ENCODE measurements around the gene SMYD4. TPM values are rescaled to one million over a fixed set of nuclear protein-coding genes. Genes with fewer than 3 reads are reported as not detected.
"Not testable (repeated sequence)": the region's sequence is repeated elsewhere in the genome, so short reads cannot be mapped to it uniquely, and the experiment has no call there.

The SMYD4 gene, protein sequence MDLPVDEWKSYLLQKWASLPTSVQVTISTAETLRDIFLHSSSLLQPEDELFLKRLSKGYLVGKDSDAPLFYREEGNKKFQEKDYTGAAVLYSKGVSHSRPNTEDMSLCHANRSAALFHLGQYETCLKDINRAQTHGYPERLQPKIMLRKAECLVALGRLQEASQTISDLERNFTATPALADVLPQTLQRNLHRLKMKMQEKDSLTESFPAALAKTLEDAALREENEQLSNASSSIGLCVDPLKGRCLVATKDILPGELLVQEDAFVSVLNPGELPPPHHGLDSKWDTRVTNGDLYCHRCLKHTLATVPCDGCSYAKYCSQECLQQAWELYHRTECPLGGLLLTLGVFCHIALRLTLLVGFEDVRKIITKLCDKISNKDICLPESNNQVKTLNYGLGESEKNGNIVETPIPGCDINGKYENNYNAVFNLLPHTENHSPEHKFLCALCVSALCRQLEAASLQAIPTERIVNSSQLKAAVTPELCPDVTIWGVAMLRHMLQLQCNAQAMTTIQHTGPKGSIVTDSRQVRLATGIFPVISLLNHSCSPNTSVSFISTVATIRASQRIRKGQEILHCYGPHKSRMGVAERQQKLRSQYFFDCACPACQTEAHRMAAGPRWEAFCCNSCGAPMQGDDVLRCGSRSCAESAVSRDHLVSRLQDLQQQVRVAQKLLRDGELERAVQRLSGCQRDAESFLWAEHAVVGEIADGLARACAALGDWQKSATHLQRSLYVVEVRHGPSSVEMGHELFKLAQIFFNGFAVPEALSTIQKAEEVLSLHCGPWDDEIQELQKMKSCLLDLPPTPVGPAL
- 10 to 100 TPM; 16.4 to 23.5 (median 19.1) TPM for polyA plus RNA-seq (ENCODE audit: insufficient read depth in 1 of 5, insufficient read length in 5 of 5, low replicate concordance in 1 of 5)
- long read RNA-seq, donor 1, full-length matches to known transcripts = 4 of 10 reads
- long read RNA-seq, donor 1, partial matches to known transcripts = 6 of 10 reads
- long read RNA-seq, donor 1, other reads (novel, unspliced or antisense) = 0 of 10 reads
- long read RNA-seq, donor 2, partial matches to known transcripts = 93 of 106 reads
- long read RNA-seq, donor 2, other reads (novel, unspliced or antisense) = 13 of 106 reads
- long read RNA-seq, donor 3 = 0 reads
- long read RNA-seq, donor 4, full-length matches to known transcripts = 2 of 2 reads
- long read RNA-seq, donor 4, partial matches to known transcripts = 0 of 2 reads
- long read RNA-seq, donor 4, other reads (novel, unspliced or antisense) = 0 of 2 reads
- long read RNA-seq, donor 5, full-length matches to known transcripts = 1 of 282 reads
- long read RNA-seq, donor 5, partial matches to known transcripts = 281 of 282 reads
- long read RNA-seq, donor 5, other reads (novel, unspliced or antisense) = 0 of 282 reads
- long read RNA-seq, donor 6, full-length matches to known transcripts = 3 of 3 reads
- long read RNA-seq, donor 6, partial matches to known transcripts = 0 of 3 reads
- long read RNA-seq, donor 6, other reads (novel, unspliced or antisense) = 0 of 3 reads
- long read RNA-seq, donor 7, partial matches to known transcripts = 114 of 155 reads
- long read RNA-seq, donor 7, other reads (novel, unspliced or antisense) = 41 of 155 reads
- long read RNA-seq, donor 8 = 0 reads

DNA sequence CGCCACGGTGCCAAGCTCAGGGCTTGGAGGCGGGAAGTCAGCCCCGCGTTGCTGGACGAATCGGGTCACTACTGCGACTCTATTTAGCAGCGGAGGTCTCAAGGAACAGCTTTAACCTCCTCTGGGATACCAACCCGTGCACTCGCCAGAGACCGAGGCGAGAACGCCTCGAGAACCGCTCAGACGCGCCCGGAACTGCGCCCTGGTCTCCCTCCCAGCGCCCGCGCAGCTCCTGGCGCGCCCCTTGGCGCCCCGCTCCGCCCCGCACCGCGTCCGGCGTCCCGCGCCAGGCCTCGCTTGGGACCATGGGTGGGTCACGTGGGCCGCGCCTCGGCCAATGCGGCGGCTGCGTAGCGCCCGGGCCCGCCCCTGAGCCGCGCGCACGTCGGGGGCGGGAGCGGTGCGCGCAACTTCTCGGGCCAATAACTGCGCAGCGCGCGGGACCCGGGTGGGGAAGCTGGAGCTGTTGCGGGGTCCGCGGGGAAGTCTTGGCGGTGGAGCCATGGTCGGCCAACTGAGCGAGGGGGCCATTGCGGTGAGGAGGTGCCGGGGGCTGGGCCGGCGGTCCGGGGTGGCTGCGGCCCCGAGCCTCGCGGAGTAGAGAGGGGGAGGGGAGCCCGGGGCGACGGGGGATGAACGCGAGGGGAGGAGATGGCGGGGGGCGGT lies at the start of gene SMYD4, which contains the start of gene RPA1:
TSS of gene SMYD4 (minus strand) at position 311 of the 666 bp plus-strand sequence. CDS start 1,908 bp downstream, outside the sequence.
TSS of gene RPA1 (plus strand) at position 414 of the 666 bp plus-strand sequence. CDS start at position 503, 89 bp downstream.
- DNase-seq = peak; percentile 88 to 89

DNA sequence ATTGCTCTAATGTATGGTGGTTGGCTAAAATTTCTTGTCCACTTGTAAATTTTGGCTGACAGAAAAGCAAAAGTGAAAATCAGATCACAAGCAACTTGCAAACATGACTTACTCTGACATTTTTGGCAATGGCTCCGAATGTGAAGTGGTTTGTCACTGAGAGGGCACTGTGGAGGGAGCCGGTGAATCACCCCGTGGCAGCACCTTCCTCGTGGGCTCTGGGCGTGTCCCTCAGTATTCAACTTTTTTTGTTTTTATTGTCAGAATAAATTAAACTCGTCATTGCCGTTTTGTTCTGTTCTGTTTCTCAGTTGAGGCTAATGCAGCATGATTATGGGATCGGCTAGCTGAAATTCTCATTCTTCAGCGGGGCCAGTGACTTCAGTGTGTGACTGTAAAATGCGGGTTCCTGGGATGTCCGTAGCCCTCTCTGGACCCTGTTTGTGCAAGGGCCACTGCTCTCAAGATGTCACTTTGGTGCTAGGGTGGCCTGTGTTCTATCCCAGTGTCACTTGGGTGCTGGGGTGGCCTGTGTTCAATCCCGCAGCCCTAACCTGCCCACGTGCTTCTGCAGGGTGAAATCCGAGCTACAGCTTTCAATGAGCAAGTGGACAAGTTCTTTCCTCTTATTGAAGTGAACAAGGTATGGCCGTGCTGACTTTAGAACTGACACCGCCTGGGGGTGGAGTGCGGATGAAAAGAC lies 48.9 kb upstream of the SMYD4 start:
- DNase-seq = no peak

DNA sequence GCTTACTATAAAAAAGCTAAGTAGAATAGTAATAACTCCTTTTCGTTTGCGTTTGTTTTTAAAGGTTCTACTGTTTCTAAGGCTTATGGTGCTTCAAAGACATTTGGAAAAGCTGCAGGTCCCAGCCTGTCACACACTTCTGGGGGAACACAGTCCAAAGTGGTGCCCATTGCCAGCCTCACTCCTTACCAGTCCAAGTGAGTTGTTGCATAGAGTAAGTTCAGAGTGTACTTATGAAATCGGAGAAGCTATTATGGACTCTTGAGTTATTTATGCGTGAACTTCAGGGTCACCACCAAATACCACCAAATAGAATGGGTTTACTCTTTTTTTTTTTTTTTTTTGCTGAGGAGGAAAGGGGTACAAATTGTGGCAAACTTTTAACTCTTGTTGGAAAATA lies 45.9 kb upstream of the SMYD4 start:
- DNase-seq = no peak

DNA sequence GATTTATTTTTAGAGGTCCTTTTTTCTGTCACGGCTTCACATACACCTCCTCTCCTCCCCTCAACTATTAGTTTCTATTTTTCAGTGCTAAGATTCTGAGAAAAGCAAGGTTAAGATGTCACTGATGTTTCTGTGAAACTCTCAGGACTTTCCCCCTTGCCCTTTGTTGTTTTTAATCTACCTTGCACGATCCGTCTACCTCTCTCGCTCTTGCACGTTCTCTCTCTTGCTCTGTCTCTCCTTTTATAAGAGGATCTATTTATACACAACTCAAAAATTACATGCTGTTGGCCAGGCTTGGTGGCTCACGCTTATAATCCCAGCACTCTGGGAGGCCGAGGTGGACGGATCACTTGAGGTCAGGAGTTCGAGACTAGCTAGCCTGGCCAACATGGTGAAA lies 43.7 kb upstream of the SMYD4 start:
- no peak for DNase-seq

DNA sequence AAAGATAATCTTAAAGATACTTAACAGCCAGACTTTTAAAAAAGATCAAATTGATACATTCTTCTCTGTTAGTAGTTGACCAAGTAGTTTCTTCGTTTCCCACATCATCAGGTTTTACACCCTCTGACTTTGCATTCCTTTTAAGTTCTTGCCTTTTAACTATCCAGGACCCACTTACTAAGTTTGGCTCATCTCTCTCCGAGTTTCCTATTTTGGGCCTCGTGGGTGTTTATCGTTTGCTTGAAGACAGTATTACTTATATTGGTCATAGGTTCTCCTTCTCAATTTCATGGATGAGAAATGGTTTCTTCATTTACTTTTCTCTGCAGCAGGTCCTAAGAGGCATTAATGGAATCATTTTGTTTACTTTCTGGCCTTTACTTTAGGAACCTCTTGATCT lies 43.3 kb upstream of the SMYD4 start:
- no peak for DNase-seq

DNA sequence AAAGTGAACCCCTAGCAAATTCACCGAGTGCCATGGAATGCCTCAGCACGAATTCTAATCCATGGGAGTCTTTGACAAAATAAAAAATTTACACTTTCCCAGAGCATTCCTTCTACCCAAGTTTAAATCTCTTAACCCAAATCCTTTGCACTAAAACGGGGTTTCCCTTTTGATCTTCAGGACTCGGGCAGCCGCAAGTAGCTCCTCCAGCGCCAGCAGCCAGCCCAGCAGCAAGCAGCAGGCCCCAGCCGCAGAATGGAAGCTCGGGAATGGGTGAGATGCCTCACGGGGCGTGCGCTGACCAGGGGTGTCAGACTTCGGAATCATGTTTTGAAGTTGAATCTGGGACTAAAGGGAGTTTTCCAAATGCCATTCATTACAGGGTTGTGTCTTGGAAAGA lies 42.6 kb upstream of the SMYD4 start:
- no peak for DNase-seq

DNA sequence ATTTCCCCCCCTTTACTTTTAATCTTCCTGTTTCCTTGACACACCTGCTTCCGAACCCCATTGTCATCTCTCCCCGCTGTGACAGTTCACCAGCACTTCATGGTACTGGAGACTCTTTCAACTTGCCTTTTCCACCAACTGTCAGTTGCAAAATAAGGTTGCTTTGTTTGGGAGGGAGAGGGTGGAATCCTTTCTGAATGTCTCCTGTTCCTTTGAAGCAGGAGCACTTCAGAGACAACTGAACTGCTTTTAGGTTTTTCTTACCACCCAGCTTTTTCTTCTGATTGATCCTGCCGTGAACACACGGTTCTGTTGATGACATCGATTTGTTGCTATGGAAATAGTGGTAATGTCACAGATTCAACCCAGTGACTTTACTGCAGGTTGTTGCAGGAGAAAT lies 42.1 kb upstream of the SMYD4 start:
- DNase-seq = no peak

DNA sequence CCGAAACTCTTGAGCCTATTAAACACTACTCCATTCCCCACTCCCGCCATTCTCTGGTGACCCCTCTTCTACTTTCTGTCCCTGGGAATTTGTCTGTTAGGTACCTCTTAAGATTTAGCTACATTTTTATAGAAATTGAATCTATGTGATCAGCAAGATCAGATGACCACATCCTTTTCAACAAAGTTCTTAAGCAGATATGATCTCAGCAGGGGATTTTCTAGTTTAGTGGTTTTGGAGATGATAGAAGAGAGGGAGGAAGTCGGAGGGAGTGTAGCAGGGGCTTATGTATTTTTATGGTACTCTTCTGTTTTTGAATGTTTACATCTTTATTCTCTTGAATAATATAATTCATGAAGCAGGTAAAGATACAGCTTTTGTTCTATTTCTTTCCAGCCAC lies 40.9 kb upstream of the SMYD4 start:
- DNase-seq = no peak

DNA sequence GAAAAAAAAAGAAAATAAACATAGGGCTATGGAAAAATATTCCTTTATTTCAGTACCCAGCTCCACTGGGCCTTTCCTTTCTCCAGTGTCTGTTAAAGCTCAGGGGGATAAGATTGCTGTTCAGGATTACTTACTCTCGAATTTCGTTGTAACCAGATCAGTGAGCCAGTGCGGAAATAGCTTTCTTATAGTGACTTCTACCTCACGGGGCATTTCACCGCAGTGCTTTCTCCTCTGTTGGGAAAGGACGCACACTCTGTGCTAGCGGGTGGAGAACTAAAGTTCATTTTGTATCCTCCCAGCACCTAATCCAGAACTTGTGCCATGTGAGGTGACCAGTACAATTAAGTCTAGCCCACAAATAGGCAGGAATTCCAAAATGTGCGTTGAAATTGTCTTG lies 38.4 kb upstream of the SMYD4 start:
- no peak for DNase-seq

DNA sequence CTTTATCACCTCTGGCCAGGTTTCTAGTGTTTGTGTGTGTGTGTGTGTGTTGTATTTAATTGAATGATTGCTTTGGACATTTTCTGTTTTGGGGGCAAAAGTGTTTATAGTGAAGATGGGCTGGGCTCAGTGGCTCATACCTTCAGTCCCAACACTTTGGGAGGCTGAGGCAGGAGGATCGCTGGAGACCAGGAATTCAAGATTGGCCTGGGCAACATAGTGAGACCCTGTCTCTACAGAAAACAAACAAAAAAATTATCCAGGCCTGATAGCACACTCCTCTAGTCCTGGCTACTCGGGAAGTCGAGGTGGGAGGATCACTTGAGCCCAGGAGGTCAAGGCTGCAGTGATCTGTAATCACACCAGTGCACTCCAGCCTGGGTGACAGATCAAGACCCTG lies 37.6 kb upstream of the SMYD4 start:
- no peak for DNase-seq

DNA sequence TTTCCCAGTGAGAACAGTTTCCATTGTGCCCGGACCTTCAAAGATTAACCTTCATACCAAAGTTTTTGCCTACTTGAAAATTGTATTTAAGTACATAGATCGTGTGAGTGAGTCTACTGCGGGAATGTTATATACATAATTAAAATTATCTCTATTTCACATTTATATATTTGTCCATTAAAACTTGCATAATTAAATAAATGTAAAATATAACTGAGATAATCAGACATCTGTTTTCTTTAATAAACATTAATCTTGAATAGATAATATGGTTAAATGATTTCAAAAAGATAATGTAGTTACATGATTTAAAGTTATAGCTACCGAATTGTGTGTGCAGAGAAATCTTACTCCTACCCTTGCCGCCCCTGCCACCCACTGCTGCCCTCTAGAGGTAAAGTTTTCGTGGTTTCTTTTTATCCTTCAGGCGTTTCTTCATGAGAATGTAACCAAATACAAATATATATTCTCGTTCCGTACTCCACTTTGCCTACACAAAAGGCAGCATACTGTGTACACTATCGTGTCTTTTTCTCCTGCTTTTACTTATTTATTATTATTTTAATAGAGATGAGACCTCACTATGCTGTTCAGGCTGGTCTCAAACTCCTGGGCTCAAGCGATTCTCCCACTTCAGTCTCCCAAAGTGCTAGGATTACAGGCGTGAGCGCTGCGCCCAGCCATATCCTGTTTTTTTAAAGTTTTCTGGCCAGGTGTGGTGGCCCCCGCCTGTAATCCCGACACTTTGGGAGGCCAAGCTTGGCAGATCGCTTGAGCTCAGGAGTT lies 35.7 kb upstream of the SMYD4 start:
- DNase-seq = no peak

DNA sequence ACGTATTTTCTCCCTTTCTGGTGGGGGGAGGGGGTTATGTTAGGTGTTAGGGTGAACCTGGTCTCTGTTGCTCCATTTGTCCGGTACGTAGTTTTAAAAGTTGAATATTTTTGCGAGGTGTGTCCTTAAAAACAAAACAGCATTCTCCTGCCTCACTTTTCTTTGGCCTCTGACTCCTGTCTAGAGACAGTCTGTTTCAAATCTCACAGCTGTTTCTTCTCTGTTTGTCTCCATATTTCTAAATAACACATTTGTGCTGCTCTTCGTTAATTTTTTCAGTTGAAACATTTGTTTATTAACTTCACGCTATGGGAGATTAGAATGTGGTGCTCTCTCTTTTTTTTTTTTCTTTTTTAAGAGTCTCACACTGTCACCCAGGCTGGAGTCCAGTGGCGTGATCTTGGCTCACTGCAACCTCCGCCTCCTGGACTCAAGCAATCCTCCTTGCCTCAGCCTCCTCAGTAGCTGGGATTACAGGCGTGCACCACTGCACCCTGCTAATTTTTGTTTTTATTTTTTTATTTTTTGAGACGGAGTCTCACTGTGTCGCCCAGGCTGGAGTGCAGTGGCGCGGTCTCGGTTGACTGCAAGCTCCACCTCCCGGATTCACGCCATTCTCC lies 31.8 kb upstream of the SMYD4 start:
- DNase-seq = no peak

DNA sequence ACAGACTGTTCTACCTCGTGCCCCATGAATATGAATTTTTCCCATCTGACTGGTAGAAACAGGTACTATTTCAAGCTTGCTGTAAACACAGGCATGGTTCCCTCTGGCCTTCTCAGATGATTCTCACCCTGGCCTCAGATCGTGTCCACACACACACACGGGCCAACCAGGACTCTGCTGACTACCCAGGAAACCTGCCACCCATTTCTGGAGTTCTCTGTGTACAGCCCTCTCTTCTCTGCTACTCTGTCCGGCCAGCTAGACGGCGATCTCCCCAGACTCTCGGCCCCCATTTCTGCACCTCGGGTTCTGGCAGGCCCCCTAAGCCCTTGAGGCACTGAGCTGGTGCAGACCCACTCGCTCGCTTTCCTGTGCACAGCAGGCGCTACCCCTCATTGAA lies 31.3 kb upstream of the SMYD4 start:
- DNase-seq = no peak

DNA sequence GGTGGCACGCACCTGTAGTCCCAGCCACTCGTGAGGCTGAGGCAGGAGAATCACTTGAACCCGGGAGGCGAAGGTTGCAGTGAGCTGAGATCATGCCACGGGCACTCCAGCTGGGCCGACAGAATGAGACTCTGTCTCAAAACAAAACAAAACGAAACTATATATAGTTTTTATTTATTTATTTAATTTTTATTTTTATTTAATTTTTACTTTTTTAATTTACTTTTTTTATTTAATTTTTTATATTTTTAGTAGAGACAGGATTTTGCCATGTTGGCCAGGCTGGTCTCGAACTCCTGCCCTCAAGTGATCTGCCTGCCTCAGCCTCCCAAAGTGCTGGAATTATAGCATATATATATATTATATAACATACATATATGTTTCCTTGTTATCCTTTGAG lies 26.8 kb upstream of the SMYD4 start:
- not testable (repeated sequence) for DNase-seq

DNA sequence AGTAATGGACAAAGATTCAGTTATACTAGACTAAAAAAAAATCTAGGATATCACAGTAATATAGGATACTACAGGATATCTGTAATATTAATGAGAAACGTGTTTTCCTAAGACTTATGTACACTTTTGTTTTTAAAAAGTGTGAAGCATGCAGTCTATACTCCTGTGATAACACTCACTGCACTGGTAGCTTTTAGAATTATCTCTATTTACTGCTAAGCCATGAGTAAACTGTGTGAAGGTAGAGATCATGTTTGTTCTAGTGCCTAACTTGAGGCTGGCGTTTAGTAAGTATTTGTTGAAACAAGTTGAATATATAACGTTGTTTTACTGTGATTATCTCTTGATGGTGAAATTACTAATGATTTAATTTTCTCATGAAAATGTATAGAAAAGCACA lies 24.0 kb upstream of the SMYD4 start:
- no peak for DNase-seq

DNA sequence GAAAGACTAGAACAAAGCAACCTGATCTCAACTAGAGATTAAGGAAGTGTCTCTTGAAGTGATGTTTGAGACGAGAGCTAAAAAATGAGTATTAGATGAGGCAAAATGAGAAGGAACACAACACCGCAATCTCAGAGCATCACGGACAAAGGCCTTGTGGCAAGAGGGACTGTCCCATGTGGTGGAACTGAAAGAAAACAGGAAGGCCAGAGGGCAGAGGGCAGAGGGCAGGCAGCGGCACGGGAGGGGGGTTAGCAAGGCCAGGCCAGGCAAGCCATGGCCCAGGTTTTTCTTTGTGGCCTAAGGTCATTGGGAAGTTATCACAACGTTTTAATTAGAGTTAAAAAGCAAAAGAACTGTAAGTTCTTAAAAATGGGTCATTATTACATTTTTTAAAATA lies 22.6 kb upstream of the SMYD4 start:
- DNase-seq = no peak

DNA sequence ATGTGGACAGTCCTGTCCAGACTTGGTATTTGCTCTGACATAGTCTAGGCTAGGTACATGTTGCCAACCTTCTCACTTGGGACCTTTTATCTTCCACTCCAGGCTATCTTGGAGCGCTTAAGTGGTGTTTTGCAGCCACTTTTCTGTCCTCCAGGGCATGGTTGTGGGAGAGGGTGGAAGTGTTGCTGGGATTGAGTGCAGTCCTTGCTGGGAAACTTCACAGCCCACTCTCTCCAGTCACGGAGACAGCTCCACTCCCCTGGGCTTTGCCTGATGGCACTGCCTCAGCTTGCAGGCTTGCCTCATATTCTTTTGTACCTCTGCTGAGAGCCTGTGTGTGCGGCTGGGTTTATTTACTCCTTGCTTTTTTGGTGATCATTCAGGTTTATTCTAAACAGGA lies 17.5 kb upstream of the SMYD4 start:
- DNase-seq = no peak

DNA sequence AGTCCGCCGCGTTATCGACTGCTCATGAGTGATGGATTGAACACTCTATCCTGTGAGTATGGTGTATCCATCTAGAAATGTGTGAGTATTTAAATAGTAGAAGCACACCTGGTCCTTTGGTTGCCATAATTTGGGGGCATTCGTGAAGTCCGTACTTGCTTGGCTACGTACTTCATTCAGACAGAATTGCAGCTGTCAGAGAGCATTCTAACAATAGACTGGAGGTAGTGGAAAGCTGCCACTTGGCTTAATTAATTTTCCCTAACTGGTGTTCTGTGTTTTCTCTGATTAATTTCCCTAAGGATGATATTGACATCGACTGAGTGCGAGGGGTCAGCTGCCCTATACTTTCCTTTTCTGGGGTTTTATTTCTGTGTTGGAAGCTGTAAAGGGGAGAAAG lies 14.2 kb upstream of the SMYD4 start:
- no peak for DNase-seq

DNA sequence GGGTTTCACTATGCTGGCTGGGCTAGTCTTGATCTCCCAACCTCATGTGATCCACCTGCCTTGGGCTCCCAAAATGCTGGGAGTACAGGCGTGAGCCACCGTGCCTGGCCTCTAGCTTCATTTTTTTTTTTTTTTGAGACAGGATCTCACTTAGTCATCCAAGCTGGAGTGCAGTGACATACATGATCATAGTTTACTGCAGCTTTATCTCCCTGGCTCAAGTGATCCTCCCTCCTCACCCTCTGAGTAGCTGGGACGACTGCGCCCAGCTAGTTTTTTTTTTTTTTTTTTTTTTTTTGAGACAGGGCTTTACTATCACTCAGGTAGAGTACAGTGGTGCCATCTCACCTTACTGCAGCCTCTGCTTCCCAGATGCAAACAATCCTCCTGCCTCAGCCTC lies 9.8 kb upstream of the SMYD4 start:
- DNase-seq = no peak
